Cardiac septum (tissue), 1 donor: ENCODE measurements around the gene LTBR. TPM values are rescaled to one million over a fixed set of nuclear protein-coding genes. Genes with fewer than 3 reads are reported as not detected.

Experiments
- DNase-seq: peaks from one replicate; pipeline ENCODE4 v3.0.0-alpha.2; 2020; ENCODE audit warnings: low spot score
- intact Hi-C: fragments of 100-400 bp; cut with DNase I; formaldehyde crosslinking; loops from one replicate; pipeline ENCODE4 v1.14.0; 2022
- total RNA-seq: library from RNA; stranded (reverse); fragmentation: NEBNext Ultra II Directional; extraction: Animal tissue kit (Norgen Biotek cat#: 25700); gene quantifications from one replicate; pipeline ENCODE4 v1.2.1, GENCODE V29; 2021
- donor health status: DM: no; HTN: no; CAD: no.

Gene LTBR
- total RNA-seq, 1 donor from 2014 or later: 29.4 TPM

GRCh38 chr12:6376870-6377666 lies 6.9 kb upstream of the LTBR start:
- intact Hi-C loops: no loop called here
- peak; percentile 47 for DNase-seq

DNA sequence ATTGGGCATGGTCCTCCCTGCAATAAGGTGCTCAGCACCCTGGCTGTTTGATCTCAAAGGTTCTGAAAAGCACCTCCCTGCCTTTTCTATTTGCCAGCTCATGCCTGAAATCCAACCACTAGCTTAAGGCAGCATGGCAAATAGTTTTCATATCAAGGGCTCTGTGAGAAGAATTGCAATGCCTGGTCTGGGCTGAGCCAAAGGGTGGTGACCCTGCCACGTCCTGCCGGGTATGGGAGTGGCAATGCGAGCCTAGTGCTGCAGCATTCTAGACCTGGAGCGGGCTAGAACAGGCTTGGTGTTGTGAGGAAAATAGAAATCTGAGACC lies 6.3 kb upstream of the LTBR start:
- DNase-seq: peak; percentile 72
- intact Hi-C loops: no loop called here

- intact Hi-C loops: no loop called here
- peak; percentile 44 for DNase-seq
These were observed 5.1 kb upstream of the LTBR start for GRCh38 chr12:6378709-6379472.

GRCh38 chr12:6380141-6381121 lies 3.5 kb upstream of the LTBR start:
- intact Hi-C loops: no loop called here
- peak; percentile 26 for DNase-seq

- DNase-seq: peak; percentile 41
- intact Hi-C loops: no loop called here
These were observed 1.6 kb upstream of the LTBR start for GRCh38 chr12:6382371-6382770.

DNA sequence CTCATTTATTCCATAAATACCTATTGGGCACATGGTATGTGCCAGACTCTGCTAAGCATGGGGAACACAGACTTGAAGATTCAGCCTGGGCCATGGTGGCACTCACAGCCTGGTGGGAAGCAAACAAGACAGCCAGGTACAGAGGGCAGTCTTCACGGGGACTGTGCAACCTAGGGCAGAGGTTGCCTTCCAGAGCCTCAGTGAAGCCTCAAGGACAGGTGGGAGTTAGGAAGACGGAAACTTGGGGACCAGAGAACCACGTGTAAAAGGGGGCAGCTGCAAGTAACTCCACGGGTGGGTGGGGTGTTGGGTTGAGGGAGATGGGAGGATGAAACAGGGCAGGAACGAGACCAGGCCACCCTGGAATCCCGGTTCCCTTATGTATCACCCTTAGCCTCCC lies 980 bp upstream of the LTBR start:
- intact Hi-C loops: no loop called here
- peak; percentile 72 for DNase-seq

DNA sequence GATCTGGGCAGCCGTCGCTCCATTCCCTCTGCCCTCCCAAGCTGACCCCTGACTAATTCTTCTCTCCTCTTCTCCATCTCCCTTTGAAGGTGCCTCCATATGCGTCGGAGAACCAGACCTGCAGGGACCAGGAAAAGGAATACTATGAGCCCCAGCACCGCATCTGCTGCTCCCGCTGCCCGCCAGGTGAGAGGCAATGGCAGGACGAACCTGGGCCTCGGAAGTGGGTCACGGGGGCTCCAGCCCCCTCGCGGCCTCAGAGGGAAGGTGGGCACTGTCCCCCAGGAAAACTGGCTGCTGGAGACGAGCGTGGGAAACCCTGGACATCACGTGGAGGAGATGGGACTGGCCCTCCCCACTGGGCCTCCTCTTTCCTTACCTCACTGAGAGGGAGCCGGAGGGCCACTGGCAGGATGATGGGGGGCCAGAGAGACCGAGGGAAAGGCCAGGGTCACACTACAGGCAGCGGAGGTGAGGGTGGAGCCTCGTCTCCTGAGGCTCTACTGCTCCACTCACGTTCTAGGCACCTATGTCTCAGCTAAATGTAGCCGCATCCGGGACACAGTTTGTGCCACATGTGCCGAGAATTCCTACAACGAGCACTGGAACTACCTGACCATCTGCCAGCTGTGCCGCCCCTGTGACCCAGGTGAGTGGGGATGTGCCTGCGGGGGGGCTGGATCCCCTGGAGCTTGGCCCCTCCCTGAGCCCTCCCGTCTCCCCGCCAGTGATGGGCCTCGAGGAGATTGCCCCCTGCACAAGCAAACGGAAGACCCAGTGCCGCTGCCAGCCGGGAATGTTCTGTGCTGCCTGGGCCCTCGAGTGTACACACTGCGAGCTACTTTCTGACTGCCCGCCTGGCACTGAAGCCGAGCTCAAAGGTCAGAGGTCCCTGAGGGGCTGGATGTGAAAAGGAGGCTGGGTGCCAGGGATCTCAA lies 806 bp downstream of the LTBR start:
- DNase-seq: peak; percentile 67
- intact Hi-C loops: loop anchor here (1.0 kb wide), 1 partner anchor 46 kb away; no protein-coding TSS in a partner anchor

DNA sequence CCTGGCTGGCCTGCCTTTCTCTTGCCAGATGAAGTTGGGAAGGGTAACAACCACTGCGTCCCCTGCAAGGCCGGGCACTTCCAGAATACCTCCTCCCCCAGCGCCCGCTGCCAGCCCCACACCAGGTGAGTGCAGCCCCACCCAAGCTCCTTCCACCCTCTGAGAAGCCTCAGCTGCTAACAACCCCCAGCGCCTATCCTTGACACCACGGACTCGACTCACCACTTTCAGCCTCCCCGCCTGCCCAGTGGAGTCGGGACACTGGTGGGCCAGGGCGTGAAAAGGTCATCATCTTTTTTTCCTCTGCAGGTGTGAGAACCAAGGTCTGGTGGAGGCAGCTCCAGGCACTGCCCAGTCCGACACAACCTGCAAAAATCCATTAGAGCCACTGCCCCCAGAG lies 2.1 kb downstream of the LTBR start:
- peak; percentile 62 for DNase-seq
- intact Hi-C loops: no loop called here

DNA sequence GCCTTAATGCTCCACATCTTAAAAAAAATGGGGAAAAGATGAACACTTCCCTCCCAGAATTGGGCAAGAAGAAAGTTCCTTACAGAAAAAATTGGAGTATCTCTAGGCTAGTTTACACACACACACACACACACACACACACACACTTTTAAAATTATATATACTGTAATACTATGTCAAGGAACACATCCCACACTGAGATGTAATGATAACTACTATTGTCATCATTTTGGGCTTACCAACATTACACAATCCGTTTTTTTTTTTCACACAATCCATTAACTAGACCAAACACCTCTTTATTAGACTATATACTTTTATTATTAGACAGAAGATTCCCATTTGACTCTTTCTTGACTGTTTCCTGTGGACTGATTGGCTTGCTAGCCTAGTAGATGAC lies 2.5 kb downstream of the LTBR start:
- no peak for DNase-seq
- intact Hi-C loops: no loop called here

GRCh38 chr12:6387541-6387940 lies 3.6 kb downstream of the LTBR start:
- DNase-seq: no peak
- intact Hi-C loops: no loop called here

DNA sequence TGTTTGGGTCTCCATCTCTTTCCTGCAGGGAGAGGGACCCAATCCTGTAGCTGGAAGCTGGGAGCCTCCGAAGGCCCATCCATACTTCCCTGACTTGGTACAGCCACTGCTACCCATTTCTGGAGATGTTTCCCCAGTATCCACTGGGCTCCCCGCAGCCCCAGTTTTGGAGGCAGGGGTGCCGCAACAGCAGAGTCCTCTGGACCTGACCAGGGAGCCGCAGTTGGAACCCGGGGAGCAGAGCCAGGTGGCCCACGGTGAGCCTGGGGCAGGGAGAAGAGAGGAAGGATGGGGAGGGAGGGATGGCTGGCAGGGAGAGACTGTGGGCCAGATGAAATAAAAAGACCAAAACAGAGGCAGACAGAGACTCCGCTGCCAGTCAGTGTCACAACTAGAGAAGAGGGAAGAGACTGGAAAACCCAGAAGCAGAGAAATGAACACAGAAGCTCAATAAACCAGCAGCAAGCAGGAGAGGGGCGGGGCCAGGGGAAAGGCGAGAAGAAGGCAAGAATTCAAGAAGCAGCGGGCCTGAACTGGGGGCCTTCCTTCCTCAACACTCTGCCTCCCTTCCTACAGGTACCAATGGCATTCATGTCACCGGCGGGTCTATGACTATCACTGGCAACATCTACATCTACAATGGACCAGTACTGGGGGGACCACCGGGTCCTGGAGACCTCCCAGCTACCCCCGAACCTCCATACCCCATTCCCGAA lies 6.3 kb downstream of the LTBR start:
- no peak for DNase-seq
- intact Hi-C loops: no loop called here

GRCh38 chr12:6391013-6391412 lies 7.1 kb downstream of the LTBR start:
- DNase-seq: no peak
- intact Hi-C loops: no loop called here

GRCh38 chr12:6392504-6392903 lies 8.5 kb downstream of the LTBR start:
- DNase-seq: no peak
- intact Hi-C loops: no loop called here

DNA sequence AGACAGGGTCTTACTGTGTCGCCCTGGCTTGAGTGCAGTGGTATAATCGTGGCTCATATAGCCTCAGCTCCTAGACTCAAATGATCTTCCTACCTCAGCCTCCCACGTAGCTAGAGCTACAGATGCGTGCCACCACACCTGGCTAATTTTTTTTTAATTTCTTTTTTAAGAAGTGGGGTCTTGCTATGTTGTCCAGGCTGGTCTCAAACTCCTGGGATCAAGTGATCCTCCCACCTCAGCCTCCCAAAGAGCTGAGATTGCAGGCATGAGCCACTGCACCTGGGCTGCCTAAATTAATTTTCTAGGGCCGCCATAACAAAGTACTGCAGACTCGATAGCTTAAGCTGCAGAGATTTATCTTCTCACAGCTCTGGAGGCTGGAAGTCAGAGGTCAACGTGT lies 9.1 kb downstream of the LTBR start:
- no peak for DNase-seq

DNA sequence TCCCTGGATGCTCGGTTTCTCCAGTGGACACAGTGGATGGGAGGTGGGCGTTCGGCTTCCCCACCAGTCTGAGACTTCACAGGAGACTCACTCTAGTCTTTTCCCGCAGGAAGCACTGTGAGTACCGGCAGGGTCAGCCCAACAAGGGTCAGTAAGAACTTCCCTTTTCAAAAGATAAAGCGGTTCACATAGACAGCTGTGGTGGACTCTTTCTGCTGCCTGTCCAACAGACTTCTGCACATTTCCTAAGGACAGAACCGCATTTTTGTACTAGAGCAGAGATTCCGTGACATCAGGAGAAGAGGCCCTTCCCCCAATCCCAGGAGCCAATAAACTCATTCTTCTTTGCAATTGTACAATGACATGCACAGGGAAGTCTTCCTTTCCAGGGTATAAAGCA lies 10.4 kb downstream of the LTBR start:
- DNase-seq: no peak
- intact Hi-C loops: no loop called here

More for the DNA sequence above, 9.1 kb downstream of the LTBR start:
- intact Hi-C loops: no loop called here

DNA sequence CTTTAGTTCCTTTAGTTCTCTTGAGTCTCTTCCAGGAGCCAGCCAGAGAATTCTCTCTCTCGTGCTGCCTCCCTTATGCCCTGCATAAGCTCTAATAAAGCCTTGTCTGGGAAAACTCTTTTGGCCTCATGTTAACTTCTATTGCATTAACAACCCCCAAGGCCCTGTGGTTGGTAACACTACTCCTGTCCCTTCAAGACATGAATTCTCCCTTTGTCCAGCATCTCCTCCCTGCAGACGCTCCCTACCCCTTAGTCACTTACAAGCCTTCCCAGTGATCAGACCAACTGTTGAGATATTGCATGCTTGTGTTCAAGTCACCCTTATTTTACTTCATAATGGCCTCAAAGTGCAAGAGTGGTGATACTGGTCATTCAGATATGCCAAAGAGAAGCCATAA lies 12.1 kb downstream of the LTBR start:
- intact Hi-C loops: no loop called here
- DNase-seq: no peak

DNA sequence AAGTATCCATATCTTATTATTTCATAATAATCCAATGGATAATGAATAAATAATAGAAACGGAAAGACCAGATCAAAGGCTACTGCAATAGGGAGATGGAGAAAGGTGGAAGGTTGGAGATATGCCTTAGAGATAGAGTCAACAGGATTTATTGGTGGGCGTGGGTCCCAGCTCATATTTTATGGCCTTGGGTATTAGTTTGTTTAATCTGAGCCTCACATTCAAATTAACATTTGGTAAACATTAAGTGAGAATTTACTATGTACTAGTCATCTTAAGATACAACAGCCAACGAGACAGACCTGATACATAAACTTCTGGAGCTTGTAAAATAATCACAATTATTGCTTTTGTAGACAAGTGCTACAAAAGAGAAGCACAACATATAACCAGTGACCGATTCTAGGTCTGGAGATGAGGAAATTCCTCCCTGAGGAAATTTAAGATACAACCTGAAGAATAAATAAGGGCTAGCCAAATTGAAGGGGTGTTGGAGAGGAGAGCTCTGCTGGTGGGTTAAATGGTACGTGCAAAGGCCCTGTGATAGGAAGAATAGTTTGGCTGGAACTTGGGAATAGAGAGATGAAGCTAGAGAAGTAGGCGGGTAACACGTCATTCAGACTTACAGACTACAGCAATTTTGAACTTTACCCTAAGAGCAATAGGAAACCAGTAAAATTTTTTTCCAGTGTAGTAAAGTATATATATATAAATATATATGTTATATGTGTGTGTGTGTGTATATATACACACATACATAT lies 16.1 kb downstream of the LTBR start:
- DNase-seq: no peak
- intact Hi-C loops: no loop called here

DNA sequence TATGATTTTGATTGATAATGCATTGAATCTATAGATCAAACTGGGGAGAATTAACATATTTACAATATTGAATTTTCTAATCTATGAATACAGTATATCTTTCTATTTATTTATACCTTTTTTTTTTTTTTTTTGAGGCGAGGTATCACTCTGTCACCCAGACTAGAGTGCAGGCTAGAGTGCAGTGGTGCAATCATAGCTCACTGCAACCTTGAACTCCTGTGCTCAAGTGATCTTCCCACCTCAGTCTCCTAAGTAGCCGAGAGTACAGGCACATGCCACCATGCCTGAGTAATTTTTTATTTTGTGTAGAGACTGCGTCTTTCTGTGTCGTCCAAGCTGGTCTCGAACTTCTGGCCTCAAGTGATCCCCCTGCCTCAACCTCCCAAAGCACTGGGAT lies 20.4 kb downstream of the LTBR start:
- no peak for DNase-seq
- intact Hi-C loops: no loop called here
